ENCODE results near the gene FBXO24. TPM values are rescaled to one million over a fixed set of nuclear protein-coding genes. Genes with fewer than 3 reads are reported as not detected.
A peak's percentile ranks its signal among the peaks of the same experiment; 100 is the strongest.

FBXO24 gene
- total and polyA plus RNA-seq, 9 donors, result 0.33 to 2.2 (median 0.63) TPM

DNA sequence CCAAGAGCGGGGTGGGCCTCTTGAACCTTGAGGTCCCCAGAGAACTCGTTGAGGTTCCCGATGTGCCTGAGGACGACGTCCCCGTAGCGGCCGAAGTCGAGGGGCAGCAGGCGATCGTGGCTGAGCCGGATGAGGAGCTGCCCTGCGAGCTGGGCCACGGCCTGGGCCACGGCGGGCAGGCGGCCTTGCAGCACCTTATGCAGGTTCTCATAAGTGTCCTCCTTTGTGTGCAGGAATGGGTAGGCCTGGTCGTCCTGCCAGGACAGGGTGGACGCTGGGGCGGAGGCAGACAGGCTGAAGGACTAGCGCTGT is 41.1 kb downstream of the FBXO24 start:
- intact Hi-C loops (cut with DNase I), result no loop called here
- WGBS, 3 donors, result 80 to 86% (median 84%) methylated on average over 18 to 21 of the region's 21 CpGs
- no peaks in the 10 kb centered on the region for H3K27me3 ChIP-seq
- TF ChIP-seq, protein P1, sequence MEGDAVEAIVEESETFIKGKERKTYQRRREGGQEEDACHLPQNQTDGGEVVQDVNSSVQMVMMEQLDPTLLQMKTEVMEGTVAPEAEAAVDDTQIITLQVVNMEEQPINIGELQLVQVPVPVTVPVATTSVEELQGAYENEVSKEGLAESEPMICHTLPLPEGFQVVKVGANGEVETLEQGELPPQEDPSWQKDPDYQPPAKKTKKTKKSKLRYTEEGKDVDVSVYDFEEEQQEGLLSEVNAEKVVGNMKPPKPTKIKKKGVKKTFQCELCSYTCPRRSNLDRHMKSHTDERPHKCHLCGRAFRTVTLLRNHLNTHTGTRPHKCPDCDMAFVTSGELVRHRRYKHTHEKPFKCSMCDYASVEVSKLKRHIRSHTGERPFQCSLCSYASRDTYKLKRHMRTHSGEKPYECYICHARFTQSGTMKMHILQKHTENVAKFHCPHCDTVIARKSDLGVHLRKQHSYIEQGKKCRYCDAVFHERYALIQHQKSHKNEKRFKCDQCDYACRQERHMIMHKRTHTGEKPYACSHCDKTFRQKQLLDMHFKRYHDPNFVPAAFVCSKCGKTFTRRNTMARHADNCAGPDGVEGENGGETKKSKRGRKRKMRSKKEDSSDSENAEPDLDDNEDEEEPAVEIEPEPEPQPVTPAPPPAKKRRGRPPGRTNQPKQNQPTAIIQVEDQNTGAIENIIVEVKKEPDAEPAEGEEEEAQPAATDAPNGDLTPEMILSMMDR (IDR thresholded peaks at IDR 0.05), result no peak
- TF ChIP-seq POLR2A (IDR thresholded peaks at IDR 0.05) (no peak), EP300 (IDR thresholded peaks at IDR 0.05) (no peak)
- no peak overlapping the region for H3K27ac ChIP-seq
- H3K9me3 ChIP-seq, result no peaks in the 10 kb centered on the region
- H3K4me1 ChIP-seq (ENCODE audit: insufficient read depth), result peaks cover 3% of the 10 kb centered on the region
- no peaks in the 10 kb centered on the region for H3K36me3 ChIP-seq
- DNase-seq, result no peak
- no peak overlapping the region for H3K4me3 ChIP-seq

GRCh38 chr7:100629117-100629716 is 43.1 kb downstream of the FBXO24 start:
- WGBS, 3 donors, result 72 to 79% (median 76%) methylated on average over 11 of the region's 11 CpGs

GRCh38 chr7:100630066-100630465 is 43.9 kb downstream of the FBXO24 start:
- Histone ChIP-seq H3K27me3 (no peaks in the 10 kb centered on the region), H3K36me3 (no peaks in the 10 kb centered on the region), H3K9me3 (no peaks in the 10 kb centered on the region), H3K27ac (no peak overlapping the region), H3K4me1 (ENCODE audit: insufficient read depth) (peaks cover 11% of the 10 kb centered on the region), H3K4me3 (no peak overlapping the region)
- no peak for DNase-seq
- WGBS, 3 donors, result 86 to 94% (median 89%) methylated on average over 4 of the region's 4 CpGs
- TF ChIP-seq, protein P1 (IDR thresholded peaks at IDR 0.05), result no peak
- TF ChIP-seq EP300 (IDR thresholded peaks at IDR 0.05) (no peak), POLR2A (IDR thresholded peaks at IDR 0.05) (no peak)
- intact Hi-C loops (cut with DNase I), result no loop called here

More at GRCh38 chr7:100629117-100629716, 43.1 kb downstream of the FBXO24 start:
- Histone ChIP-seq H3K9me3 (no peaks in the 10 kb centered on the region), H3K27me3 (no peaks in the 10 kb centered on the region), H3K4me1 (ENCODE audit: insufficient read depth) (peaks cover 11% of the 10 kb centered on the region), H3K4me3 (no peak overlapping the region), H3K27ac (no peak overlapping the region), H3K36me3 (no peaks in the 10 kb centered on the region)
- intact Hi-C loops (cut with DNase I), result no loop called here
- no peak for TF ChIP-seq EP300 (IDR thresholded peaks at IDR 0.05)
- TF ChIP-seq, protein P1 (IDR thresholded peaks at IDR 0.05), result no peak
- TF ChIP-seq POLR2A (IDR thresholded peaks at IDR 0.05), result no peak
- no peak for DNase-seq

DNA sequence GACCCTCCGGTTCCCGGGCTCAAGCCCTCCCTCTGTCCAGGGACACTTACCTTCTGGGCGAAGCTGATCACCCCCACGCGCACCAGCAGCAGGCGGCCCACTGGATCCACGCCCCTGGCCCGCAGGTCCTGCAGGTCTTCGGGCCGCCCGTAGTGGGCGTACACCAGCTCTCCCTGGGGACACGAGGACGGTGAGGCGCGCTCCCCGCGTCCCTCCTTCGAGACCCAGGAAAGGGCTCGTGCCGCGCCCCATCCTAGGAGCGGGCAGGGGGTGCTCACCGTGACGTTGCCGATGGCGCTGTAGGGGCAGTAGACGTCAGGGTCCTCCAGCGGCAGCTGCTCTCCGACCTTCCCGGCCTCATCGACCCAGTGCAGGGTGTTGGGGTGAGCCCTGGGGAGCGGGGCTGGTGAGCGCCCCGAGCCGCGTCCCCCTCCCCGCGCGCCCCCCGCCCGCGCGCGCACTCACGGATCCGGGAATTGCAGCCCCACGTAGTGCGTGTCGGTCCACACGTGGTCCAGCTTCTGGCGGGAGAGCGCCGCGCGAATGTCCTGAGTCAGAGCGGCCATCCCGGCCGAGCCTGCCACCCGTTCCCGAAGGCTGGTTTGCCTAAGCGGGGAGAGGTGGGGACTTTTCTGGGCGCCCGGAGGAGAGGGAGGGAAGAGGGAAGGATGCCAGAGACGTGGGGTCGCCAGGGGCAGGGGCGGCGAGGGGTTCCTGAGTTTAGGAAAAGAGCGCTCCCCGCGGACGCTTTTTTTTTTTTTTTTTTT is 47.0 kb downstream of the FBXO24 start:
- H3K27ac ChIP-seq, result no peak overlapping the region
- 2 to 3% (median 2%) methylated on average over 44 to 72 of the region's 72 CpGs for WGBS, 3 donors
- H3K27me3 ChIP-seq, result no peaks in the 10 kb centered on the region
- intact Hi-C loops (cut with DNase I), result no loop called here
- H3K9me3 ChIP-seq, result no peaks in the 10 kb centered on the region
- H3K4me1 ChIP-seq (ENCODE audit: insufficient read depth), result peaks cover 8% of the 10 kb centered on the region
- H3K4me3 ChIP-seq, result peak overlapping the region; percentile 1
- TF ChIP-seq, protein P1 (IDR thresholded peaks at IDR 0.05), result peak in 1 of 3 donors; percentile 20
- no peak for TF ChIP-seq POLR2A (IDR thresholded peaks at IDR 0.05)
- H3K36me3 ChIP-seq, result no peaks in the 10 kb centered on the region
- DNase-seq, result peak in 3 of 5 donors; percentile 44 to 57 (median 49)
